ENCODE data around the gene LRRK2. TPM values are rescaled to one million over a fixed set of nuclear protein-coding genes. Genes with fewer than 3 reads are reported as not detected.

The LRRK2 gene
- total and polyA plus RNA-seq, 7 donors, result 0.74 to 8.4 (median 4.7) TPM

- Histone ChIP-seq H3K4me3 (no peak overlapping the region), H3K9me3 (no peaks in the 10 kb centered on the region), H3K4me1 (no peaks in the 10 kb centered on the region), H3K27ac (no peak overlapping the region), H3K36me3 (ENCODE audit: insufficient read depth in 1 of 2, low read depth in 1 of 2) (peaks cover 0 to 56% of the 10 kb centered on the region in 2 donors), H3K27me3 (ENCODE audit: insufficient read depth in 3 of 3, low read length in 2 of 3) (no peaks in the 10 kb centered on the region)
- 73 to 78% (median 74%) methylated on average over 10 of the region's 10 CpGs for WGBS, 3 donors
- TF ChIP-seq CTCF (IDR thresholded peaks at IDR 0.05), result no peak
- intact Hi-C loops (cut with DNase I), result loop anchor here in 1 of 2 donors (10.0 kb wide), 1 partner anchor 159 kb away; no protein-coding TSS in a partner anchor
- DNase-seq (no peak), ATAC-seq (no peak)
Measured at GRCh38 chr12:40313928-40314327, 89.1 kb downstream of the LRRK2 start.

GRCh38 chr12:40314927-40315326 is 90.1 kb downstream of the LRRK2 start:
- Histone ChIP-seq H3K4me3 (no peak overlapping the region), H3K9me3 (no peaks in the 10 kb centered on the region), H3K4me1 (no peaks in the 10 kb centered on the region), H3K27me3 (ENCODE audit: insufficient read depth in 3 of 3, low read length in 2 of 3) (no peaks in the 10 kb centered on the region), H3K27ac (no peak overlapping the region), H3K36me3 (ENCODE audit: insufficient read depth in 1 of 2, low read depth in 1 of 2) (peaks cover 0 to 46% of the 10 kb centered on the region in 2 donors)
- intact Hi-C loops (cut with DNase I), result loop anchor here in 1 of 2 donors (10.0 kb wide), 1 partner anchor 160 kb away; no protein-coding TSS in a partner anchor
- TF ChIP-seq CTCF (IDR thresholded peaks at IDR 0.05), result no peak
- DNase-seq (no peak), ATAC-seq (no peak)

GRCh38 chr12:40315375-40315774 is 90.6 kb downstream of the LRRK2 start:
- Histone ChIP-seq H3K4me1 (no peaks in the 10 kb centered on the region), H3K4me3 (no peak overlapping the region), H3K27me3 (ENCODE audit: insufficient read depth in 3 of 3, low read length in 2 of 3) (no peaks in the 10 kb centered on the region), H3K9me3 (no peaks in the 10 kb centered on the region), H3K36me3 (ENCODE audit: insufficient read depth in 1 of 2, low read depth in 1 of 2) (peaks cover 0 to 42% of the 10 kb centered on the region in 2 donors), H3K27ac (no peak overlapping the region)
- intact Hi-C loops (cut with DNase I), result loop anchor here in 1 of 2 donors (10.0 kb wide), 1 partner anchor 161 kb away; no protein-coding TSS in a partner anchor
- no peak for TF ChIP-seq CTCF (IDR thresholded peaks at IDR 0.05)
- 92 to 94% (median 92%) methylated on average over 1 of the region's 1 CpG for WGBS, 3 donors
- no peak for DNase-seq
- no peak for ATAC-seq

- intact Hi-C loops (cut with DNase I), result no loop called here
- ATAC-seq (no peak), DNase-seq (no peak)
- Histone ChIP-seq H3K4me3 (no peak overlapping the region), H3K36me3 (ENCODE audit: insufficient read depth in 1 of 2, low read depth in 1 of 2) (peaks cover 0 to 47% of the 10 kb centered on the region in 2 donors), H3K4me1 (no peaks in the 10 kb centered on the region), H3K27ac (no peak overlapping the region), H3K27me3 (ENCODE audit: insufficient read depth in 3 of 3, low read length in 2 of 3) (no peaks in the 10 kb centered on the region), H3K9me3 (no peaks in the 10 kb centered on the region)
- TF ChIP-seq CTCF (IDR thresholded peaks at IDR 0.05), result no peak
Measured at GRCh38 chr12:40324261-40324660, 99.5 kb downstream of the LRRK2 start.

- Histone ChIP-seq H3K36me3 (ENCODE audit: insufficient read depth in 1 of 2, low read depth in 1 of 2) (peaks cover 0 to 55% of the 10 kb centered on the region in 2 donors), H3K4me3 (no peak overlapping the region), H3K27ac (no peak overlapping the region), H3K27me3 (ENCODE audit: insufficient read depth in 3 of 3, low read length in 2 of 3) (no peaks in the 10 kb centered on the region), H3K9me3 (peaks cover 4% of the 10 kb centered on the region), H3K4me1 (no peaks in the 10 kb centered on the region)
- WGBS, 3 donors, result 58 to 67% (median 59%) methylated on average over 5 of the region's 5 CpGs
- DNase-seq (no peak), ATAC-seq (no peak)
- peak; percentile 14 for TF ChIP-seq CTCF (IDR thresholded peaks at IDR 0.05)
- intact Hi-C loops (cut with DNase I), result no loop called here
Measured at GRCh38 chr12:40325349-40325960, 100.7 kb downstream of the LRRK2 start.

All from psoas muscle (tissue), 8 donors.